Measurements from ENCODE around the gene CCDC57. TPM values are rescaled to one million over a fixed set of nuclear protein-coding genes. Genes with fewer than 3 reads are reported as not detected.

CCDC57 gene
- total RNA-seq, 2 experiments from 2014 or later = 40.7 to 43.9 TPM

GRCh38 chr17:82087961-82088837 lies 124.4 kb downstream of the CCDC57 start:
- no peak for DNase-seq
- intact Hi-C loops (cut with micrococcal nuclease) = no loop called here
- Mint-ChIP-seq H3K27ac (no peak overlapping the region), H3K36me3 (ENCODE audit: low read depth) (peaks cover 20% of the 10 kb centered on the region), H3K27me3 (ENCODE audit: low read depth) (no peaks in the 10 kb centered on the region), H3K9me3 (no peaks in the 10 kb centered on the region), H3K4me1 (ENCODE audit: low read depth) (no peaks in the 10 kb centered on the region), H3K4me3 (no peak overlapping the region)
- CTCF ChIA-PET = no interaction called here

- CTCF ChIA-PET = no interaction called here
- no peaks in the 10 kb centered on the region for H3K9me3 Mint-ChIP-seq
- no peak for DNase-seq
- H3K27ac Mint-ChIP-seq = no peak overlapping the region
- H3K36me3 Mint-ChIP-seq (ENCODE audit: low read depth) = peaks cover 25% of the 10 kb centered on the region
- no peaks in the 10 kb centered on the region for H3K27me3 Mint-ChIP-seq (ENCODE audit: low read depth)
- no peak overlapping the region for H3K4me3 Mint-ChIP-seq
- intact Hi-C loops (cut with micrococcal nuclease) = no loop called here
- no peaks in the 10 kb centered on the region for H3K4me1 Mint-ChIP-seq (ENCODE audit: low read depth)
These were observed 125.4 kb downstream of the CCDC57 start for GRCh38 chr17:82086941-82087906.

- intact Hi-C loops (cut with micrococcal nuclease) = no loop called here
- H3K4me1 Mint-ChIP-seq (ENCODE audit: low read depth) = no peaks in the 10 kb centered on the region
These were observed 126.5 kb downstream of the CCDC57 start for GRCh38 chr17:82085931-82086764.

GRCh38 chr17:82085031-82085861 lies 127.4 kb downstream of the CCDC57 start:
- Mint-ChIP-seq H3K4me1 (ENCODE audit: low read depth) (no peaks in the 10 kb centered on the region), H3K27me3 (ENCODE audit: low read depth) (no peaks in the 10 kb centered on the region), H3K9me3 (no peaks in the 10 kb centered on the region), H3K36me3 (ENCODE audit: low read depth) (peaks cover 26% of the 10 kb centered on the region), H3K4me3 (no peak overlapping the region), H3K27ac (no peak overlapping the region)
- CTCF ChIA-PET = no interaction called here
- intact Hi-C loops (cut with micrococcal nuclease) = no loop called here
- no peak for DNase-seq

More at GRCh38 chr17:82085931-82086764, 126.5 kb downstream of the CCDC57 start:
- no peaks in the 10 kb centered on the region for H3K27me3 Mint-ChIP-seq (ENCODE audit: low read depth)
- H3K36me3 Mint-ChIP-seq (ENCODE audit: low read depth) = peaks cover 30% of the 10 kb centered on the region
- H3K9me3 Mint-ChIP-seq = no peaks in the 10 kb centered on the region
- H3K27ac Mint-ChIP-seq = no peak overlapping the region
- no peak for DNase-seq
- CTCF ChIA-PET = no interaction called here
- no peak overlapping the region for H3K4me3 Mint-ChIP-seq

GRCh38 chr17:82084373-82085030 lies 128.1 kb downstream of the CCDC57 start:
- peaks cover 32% of the 10 kb centered on the region for H3K36me3 Mint-ChIP-seq (ENCODE audit: low read depth)
- intact Hi-C loops (cut with micrococcal nuclease) = no loop called here
- H3K27me3 Mint-ChIP-seq (ENCODE audit: low read depth) = no peaks in the 10 kb centered on the region
- H3K27ac Mint-ChIP-seq = no peak overlapping the region
- CTCF ChIA-PET = no interaction called here
- H3K4me1 Mint-ChIP-seq (ENCODE audit: low read depth) = no peaks in the 10 kb centered on the region
- H3K4me3 Mint-ChIP-seq = no peak overlapping the region
- no peak for DNase-seq
- H3K9me3 Mint-ChIP-seq = no peaks in the 10 kb centered on the region

- CTCF ChIA-PET = no interaction called here
These were observed 128.9 kb downstream of the CCDC57 start for GRCh38 chr17:82083533-82084359.

GRCh38 chr17:82083009-82083408 lies 129.6 kb downstream of the CCDC57 start:
- CTCF ChIA-PET = no interaction called here
- no peak overlapping the region for H3K4me3 Mint-ChIP-seq
- no peak overlapping the region for H3K27ac Mint-ChIP-seq
- no peaks in the 10 kb centered on the region for H3K9me3 Mint-ChIP-seq
- H3K27me3 Mint-ChIP-seq (ENCODE audit: low read depth) = no peaks in the 10 kb centered on the region
- no peaks in the 10 kb centered on the region for H3K4me1 Mint-ChIP-seq (ENCODE audit: low read depth)
- peaks cover 35% of the 10 kb centered on the region for H3K36me3 Mint-ChIP-seq (ENCODE audit: low read depth)
- DNase-seq = no peak
- intact Hi-C loops (cut with micrococcal nuclease) = no loop called here

More at GRCh38 chr17:82083533-82084359, 128.9 kb downstream of the CCDC57 start:
- no peaks in the 10 kb centered on the region for H3K9me3 Mint-ChIP-seq
- no peaks in the 10 kb centered on the region for H3K27me3 Mint-ChIP-seq (ENCODE audit: low read depth)
- DNase-seq = no peak
- H3K36me3 Mint-ChIP-seq (ENCODE audit: low read depth) = peaks cover 36% of the 10 kb centered on the region
- no peak overlapping the region for H3K4me3 Mint-ChIP-seq
- intact Hi-C loops (cut with micrococcal nuclease) = no loop called here
- no peak overlapping the region for H3K27ac Mint-ChIP-seq
- no peaks in the 10 kb centered on the region for H3K4me1 Mint-ChIP-seq (ENCODE audit: low read depth)

- Mint-ChIP-seq H3K9me3 (no peaks in the 10 kb centered on the region), H3K27me3 (ENCODE audit: low read depth) (no peaks in the 10 kb centered on the region), H3K36me3 (ENCODE audit: low read depth) (peaks cover 34% of the 10 kb centered on the region), H3K4me1 (ENCODE audit: low read depth) (no peaks in the 10 kb centered on the region), H3K27ac (no peak overlapping the region), H3K4me3 (no peak overlapping the region)
- DNase-seq = no peak
- intact Hi-C loops (cut with micrococcal nuclease) = no loop called here
- CTCF ChIA-PET = no interaction called here
These were observed 130.2 kb downstream of the CCDC57 start for GRCh38 chr17:82082456-82082855.

GRCh38 chr17:82081966-82082365 lies 130.7 kb downstream of the CCDC57 start:
- no peak for DNase-seq
- Mint-ChIP-seq H3K27ac (no peak overlapping the region), H3K9me3 (no peaks in the 10 kb centered on the region), H3K4me3 (no peak overlapping the region), H3K27me3 (ENCODE audit: low read depth) (no peaks in the 10 kb centered on the region), H3K4me1 (ENCODE audit: low read depth) (no peaks in the 10 kb centered on the region), H3K36me3 (ENCODE audit: low read depth) (peaks cover 34% of the 10 kb centered on the region)
- CTCF ChIA-PET = no interaction called here
- intact Hi-C loops (cut with micrococcal nuclease) = no loop called here

- Mint-ChIP-seq H3K27me3 (ENCODE audit: low read depth) (no peaks in the 10 kb centered on the region), H3K9me3 (no peaks in the 10 kb centered on the region), H3K4me3 (no peak overlapping the region), H3K4me1 (ENCODE audit: low read depth) (no peaks in the 10 kb centered on the region), H3K27ac (no peak overlapping the region), H3K36me3 (ENCODE audit: low read depth) (peaks cover 34% of the 10 kb centered on the region)
- CTCF ChIA-PET = no interaction called here
- DNase-seq = no peak
- intact Hi-C loops (cut with micrococcal nuclease) = no loop called here
These were observed 131.1 kb downstream of the CCDC57 start for GRCh38 chr17:82081546-82081945.
